Measurements from ENCODE around the gene LRRC31. TPM values are rescaled to one million over a fixed set of nuclear protein-coding genes. Genes with fewer than 3 reads are reported as not detected.

Gene LRRC31
- total RNA-seq, 1 experiment from 2014 or later = not detected

GRCh38 chr3:169879013-169879557, 9.3 kb upstream of the LRRC31 start:
- Histone ChIP-seq H3K36me3 (replicated peaks; ENCODE audit: control insufficient read depth, insufficient read depth, low read length) (no peaks in the 10 kb centered on the region), H3K4me3 (ENCODE audit: insufficient read depth, low read depth, low read length) (no peak overlapping the region), H3K27me3 (ENCODE audit: control insufficient read depth, insufficient read depth, low read length) (no peaks in the 10 kb centered on the region)
- no peak for DNase-seq

GRCh38 chr3:169871129-169871886, 1.6 kb upstream of the LRRC31 start:
- no peaks in the 10 kb centered on the region for H3K27me3 ChIP-seq (ENCODE audit: control insufficient read depth, insufficient read depth, low read length)
- no peak for DNase-seq
- no peak overlapping the region for H3K4me3 ChIP-seq (ENCODE audit: insufficient read depth, low read depth, low read length)
- no peaks in the 10 kb centered on the region for H3K36me3 ChIP-seq (replicated peaks; ENCODE audit: control insufficient read depth, insufficient read depth, low read length)

- H3K4me3 ChIP-seq (ENCODE audit: insufficient read depth, low read depth, low read length) = no peak overlapping the region
- no peaks in the 10 kb centered on the region for H3K36me3 ChIP-seq (replicated peaks; ENCODE audit: control insufficient read depth, insufficient read depth, low read length)
- no peaks in the 10 kb centered on the region for H3K27me3 ChIP-seq (ENCODE audit: control insufficient read depth, insufficient read depth, low read length)
- no peak for DNase-seq
Observed at GRCh38 chr3:169868369-169868768, 1.4 kb downstream of the LRRC31 start.

GRCh38 chr3:169867584-169868210, 2.0 kb downstream of the LRRC31 start:
- H3K36me3 ChIP-seq (replicated peaks; ENCODE audit: control insufficient read depth, insufficient read depth, low read length) = no peaks in the 10 kb centered on the region
- H3K4me3 ChIP-seq (ENCODE audit: insufficient read depth, low read depth, low read length) = no peak overlapping the region
- no peaks in the 10 kb centered on the region for H3K27me3 ChIP-seq (ENCODE audit: control insufficient read depth, insufficient read depth, low read length)
- no peak for DNase-seq

GRCh38 chr3:169865176-169865767, 4.5 kb downstream of the LRRC31 start:
- DNase-seq = no peak
- H3K36me3 ChIP-seq (replicated peaks; ENCODE audit: control insufficient read depth, insufficient read depth, low read length) = no peaks in the 10 kb centered on the region
- H3K4me3 ChIP-seq (ENCODE audit: insufficient read depth, low read depth, low read length) = no peak overlapping the region
- no peaks in the 10 kb centered on the region for H3K27me3 ChIP-seq (ENCODE audit: control insufficient read depth, insufficient read depth, low read length)

GRCh38 chr3:169864270-169864669, 5.5 kb downstream of the LRRC31 start:
- Histone ChIP-seq H3K36me3 (replicated peaks; ENCODE audit: control insufficient read depth, insufficient read depth, low read length) (no peaks in the 10 kb centered on the region), H3K27me3 (ENCODE audit: control insufficient read depth, insufficient read depth, low read length) (no peaks in the 10 kb centered on the region), H3K4me3 (ENCODE audit: insufficient read depth, low read depth, low read length) (no peak overlapping the region)
- DNase-seq = no peak

- H3K4me3 ChIP-seq (ENCODE audit: insufficient read depth, low read depth, low read length) = no peak overlapping the region
- no peaks in the 10 kb centered on the region for H3K36me3 ChIP-seq (replicated peaks; ENCODE audit: control insufficient read depth, insufficient read depth, low read length)
- H3K27me3 ChIP-seq (ENCODE audit: control insufficient read depth, insufficient read depth, low read length) = no peaks in the 10 kb centered on the region
- peak; percentile 40 for DNase-seq
Observed at GRCh38 chr3:169863458-169863899, 6.3 kb downstream of the LRRC31 start.

- Histone ChIP-seq H3K36me3 (replicated peaks; ENCODE audit: control insufficient read depth, insufficient read depth, low read length) (no peaks in the 10 kb centered on the region), H3K27me3 (ENCODE audit: control insufficient read depth, insufficient read depth, low read length) (no peaks in the 10 kb centered on the region), H3K4me3 (ENCODE audit: insufficient read depth, low read depth, low read length) (no peak overlapping the region)
- peak; percentile 18 for DNase-seq
Observed at GRCh38 chr3:169861871-169862270, 7.9 kb downstream of the LRRC31 start.

- H3K27me3 ChIP-seq (ENCODE audit: control insufficient read depth, insufficient read depth, low read length) = no peaks in the 10 kb centered on the region
- H3K4me3 ChIP-seq (ENCODE audit: insufficient read depth, low read depth, low read length) = no peak overlapping the region
- no peaks in the 10 kb centered on the region for H3K36me3 ChIP-seq (replicated peaks; ENCODE audit: control insufficient read depth, insufficient read depth, low read length)
- no peak for DNase-seq
Observed at GRCh38 chr3:169857811-169858210, 11.9 kb downstream of the LRRC31 start.

- no peak for DNase-seq
- no peaks in the 10 kb centered on the region for H3K36me3 ChIP-seq (replicated peaks; ENCODE audit: control insufficient read depth, insufficient read depth, low read length)
- no peaks in the 10 kb centered on the region for H3K27me3 ChIP-seq (ENCODE audit: control insufficient read depth, insufficient read depth, low read length)
Observed at GRCh38 chr3:169855514-169855913, 14.2 kb downstream of the LRRC31 start.

GRCh38 chr3:169850618-169851017, 19.1 kb downstream of the LRRC31 start:
- H3K4me3 ChIP-seq (ENCODE audit: insufficient read depth, low read depth, low read length) = no peak overlapping the region
- H3K27me3 ChIP-seq (ENCODE audit: control insufficient read depth, insufficient read depth, low read length) = no peaks in the 10 kb centered on the region
- no peaks in the 10 kb centered on the region for H3K36me3 ChIP-seq (replicated peaks; ENCODE audit: control insufficient read depth, insufficient read depth, low read length)
- no peak for DNase-seq

More at GRCh38 chr3:169855514-169855913, 14.2 kb downstream of the LRRC31 start:
- H3K4me3 ChIP-seq (ENCODE audit: insufficient read depth, low read depth, low read length) = no peak overlapping the region

GRCh38 chr3:169848741-169849140, 21.0 kb downstream of the LRRC31 start:
- DNase-seq = no peak
- no peak overlapping the region for H3K4me3 ChIP-seq (ENCODE audit: insufficient read depth, low read depth, low read length)
- no peaks in the 10 kb centered on the region for H3K36me3 ChIP-seq (replicated peaks; ENCODE audit: control insufficient read depth, insufficient read depth, low read length)
- H3K27me3 ChIP-seq (ENCODE audit: control insufficient read depth, insufficient read depth, low read length) = no peaks in the 10 kb centered on the region

- no peaks in the 10 kb centered on the region for H3K27me3 ChIP-seq (ENCODE audit: control insufficient read depth, insufficient read depth, low read length)
- no peaks in the 10 kb centered on the region for H3K36me3 ChIP-seq (replicated peaks; ENCODE audit: control insufficient read depth, insufficient read depth, low read length)
- no peak for DNase-seq
- H3K4me3 ChIP-seq (ENCODE audit: insufficient read depth, low read depth, low read length) = no peak overlapping the region
Observed at GRCh38 chr3:169847896-169848295, 21.8 kb downstream of the LRRC31 start.

- no peak for DNase-seq
- H3K27me3 ChIP-seq (ENCODE audit: control insufficient read depth, insufficient read depth, low read length) = no peaks in the 10 kb centered on the region
- no peaks in the 10 kb centered on the region for H3K36me3 ChIP-seq (replicated peaks; ENCODE audit: control insufficient read depth, insufficient read depth, low read length)
- no peak overlapping the region for H3K4me3 ChIP-seq (ENCODE audit: insufficient read depth, low read depth, low read length)
Observed at GRCh38 chr3:169846458-169847193, 23.1 kb downstream of the LRRC31 start.
